IMR-90 (cell line): ENCODE data around the gene HLA-DMB. TPM values are rescaled to one million over a fixed set of nuclear protein-coding genes. Genes with fewer than 3 reads are reported as not detected.

Experiments used
- ATAC-seq: fragments of 200-7000 bp; cut with Tn5 transposase; 2 replicates; pipeline ENCODE4 v1.9.1; 2020; ENCODE audit warnings: low read depth, mild to moderate bottlenecking, moderate library complexity
- BruUV-seq: library from RNA; stranded (reverse); fragments of 400-500 nt; replicated peaks from 2 replicates; lab custom pipeline; 2021; lab: Mats Ljungman, UMichigan
- CTCF ChIA-PET: fragments of 300-600 bp; formaldehyde crosslinking; extraction: SDS; loops from one replicate; lab custom pipeline; 2021; ENCODE audit warnings: antibody characterized with exemption; lab: Yijun Ruan, JAX
- POLR2A ChIA-PET: fragments of 300-600 bp; sonication (Branson Sonifier 250); formaldehyde crosslinking; loops from one replicate; lab custom pipeline; 2022; ENCODE audit warnings: antibody characterized with exemption; ENCODE audit not compliant: unreplicated experiment; lab: Charles Lee
- DNase-seq: peaks from one replicate; pipeline ENCODE4 v3.0.0; 2013
- H2AFZ ChIP-seq: replicated peaks from 2 replicates; pipeline ENCODE3; 2013; ENCODE audit warnings: low read length, mild to moderate bottlenecking; ENCODE audit not compliant: poor library complexity
- H2AK5ac ChIP-seq: 2 replicates; pipeline ENCODE4 v1.6.1; 2013; ENCODE audit warnings: low read depth, low read length, inconsistent platforms
- H2AK9ac ChIP-seq: replicated peaks from 2 replicates; pipeline ENCODE3; 2013; ENCODE audit warnings: mild to moderate bottlenecking, low read depth, low read length, moderate library complexity; ENCODE audit not compliant: poor library complexity
- H2BK120ac ChIP-seq: 2 replicates; pipeline ENCODE4 v1.6.1; 2013; ENCODE audit warnings: low read depth, low read length, inconsistent platforms
- H2BK15ac ChIP-seq: 3 replicates; pipeline ENCODE4 v1.6.1; 2013; ENCODE audit warnings: low read depth, low read length, inconsistent platforms
- H2BK20ac ChIP-seq: 2 replicates; pipeline ENCODE4 v1.6.1; 2013; ENCODE audit warnings: low read depth, mild to moderate bottlenecking, inconsistent platforms, low read length, moderate library complexity
- H2BK5ac ChIP-seq: 2 replicates; pipeline ENCODE4 v1.6.1; 2013; ENCODE audit warnings: mild to moderate bottlenecking, low read depth, low read length, inconsistent platforms; ENCODE audit not compliant: poor library complexity, severe bottlenecking
- H3K14ac ChIP-seq: replicated peaks from 2 replicates; pipeline ENCODE4 v1.6.1; 2013; ENCODE audit warnings: low read depth, low read length, inconsistent platforms
- H3K18ac ChIP-seq: 2 replicates; pipeline ENCODE4 v1.6.1; 2013; ENCODE audit warnings: low read depth, low read length, control low read depth
- H3K23ac ChIP-seq: 2 replicates; pipeline ENCODE4 v1.6.1; 2013; ENCODE audit warnings: low read depth, low read length, inconsistent platforms
- H3K27ac ChIP-seq: 2 replicates; pipeline ENCODE4 v1.5.1; 2013; ENCODE audit warnings: mild to moderate bottlenecking, control low read depth, low read length; ENCODE audit not compliant: insufficient read depth
- H3K27me3 ChIP-seq: 2 replicates; pipeline ENCODE4 v1.6.1; 2013; ENCODE audit warnings: low read length; ENCODE audit not compliant: control insufficient read depth, insufficient read depth
- H3K36me3 ChIP-seq: 2 replicates; pipeline ENCODE4 v1.6.1; 2013; ENCODE audit warnings: low read length, mixed read lengths; ENCODE audit not compliant: control insufficient read depth, insufficient read depth
- H3K4ac ChIP-seq: 2 replicates; pipeline ENCODE4 v1.6.1; 2013; ENCODE audit warnings: low read depth, low read length, inconsistent platforms
- H3K4me1 ChIP-seq: 2 replicates; pipeline ENCODE4 v1.6.1; 2013; ENCODE audit warnings: low read length, mixed read lengths; ENCODE audit not compliant: control insufficient read depth, insufficient read depth
- H3K4me2 ChIP-seq: 2 replicates; pipeline ENCODE4 v1.6.1; 2013; ENCODE audit warnings: low read depth, mild to moderate bottlenecking, control low read depth, low read length, moderate library complexity
- H3K4me3 ChIP-seq: 2 replicates; pipeline ENCODE4 v1.5.1; 2013; ENCODE audit warnings: low read depth, mild to moderate bottlenecking, control low read depth, low read length, moderate library complexity; ENCODE audit not compliant: insufficient read depth
- H3K56ac ChIP-seq: 2 replicates; pipeline ENCODE4 v1.6.1; 2013; ENCODE audit warnings: low read length, inconsistent platforms; ENCODE audit not compliant: insufficient read depth; ENCODE audit errors: extremely low read depth
- H3K79me1 ChIP-seq, 2 experiments: 2 replicates each; pipeline ENCODE4 v1.6.1; 2013; ENCODE audit warnings: low read length in 2 of 2, inconsistent platforms in 1 of 2, low read depth in 1 of 2
- H3K9ac ChIP-seq: 2 replicates; pipeline ENCODE4 v1.6.1; 2013; ENCODE audit warnings: low read depth, low read length, control low read depth
- H3K9me1 ChIP-seq: 2 replicates; pipeline ENCODE4 v1.6.1; 2013; ENCODE audit warnings: low read length, inconsistent platforms; ENCODE audit not compliant: insufficient read depth
- H3K9me3 ChIP-seq: 2 replicates; pipeline ENCODE4 v1.6.1; 2013; ENCODE audit warnings: low read length; ENCODE audit not compliant: control insufficient read depth, insufficient read depth
- H4K20me1 ChIP-seq: 2 replicates; pipeline ENCODE4 v1.6.1; 2013; ENCODE audit warnings: low read length, inconsistent platforms; ENCODE audit not compliant: insufficient read depth
- H4K5ac ChIP-seq: 2 replicates; pipeline ENCODE4 v1.6.1; 2013; ENCODE audit warnings: mild to moderate bottlenecking, low read depth, low read length, control low read depth
- H4K8ac ChIP-seq, 2 experiments: 2 replicates each; pipeline ENCODE4 v1.6.1; 2013; ENCODE audit warnings: low read depth in 2 of 2, low read length in 2 of 2, control low read depth in 1 of 2, inconsistent platforms in 1 of 2
- H4K91ac ChIP-seq: 2 replicates; pipeline ENCODE4 v1.6.1; 2013; ENCODE audit warnings: low read depth, low read length, inconsistent platforms; ENCODE audit not compliant: insufficient read depth
- BHLHE40 ChIP-seq: fragments of 150-350 bp; IDR thresholded peaks from 2 replicates; pipeline ENCODE4 v1.6.1; 2016; ENCODE audit warnings: mild to moderate bottlenecking, low read depth, low read length
- CTCF ChIP-seq: conservative IDR thresholded peaks from 2 replicates; pipeline ENCODE4 v1.5.1; 2012; ENCODE audit warnings: mild to moderate bottlenecking, low read depth, low read length, improper control_type of control experiment
- MAFK ChIP-seq: IDR thresholded peaks from 2 replicates; pipeline ENCODE4 v1.6.1; 2012; ENCODE audit warnings: low read depth, low read length, improper control_type of control experiment
- MXI1 ChIP-seq: IDR thresholded peaks from 2 replicates; pipeline ENCODE4 v1.6.1; 2012; ENCODE audit warnings: low read depth, mild to moderate bottlenecking, low read length, moderate library complexity, borderline replicate concordance
- NFE2L2 ChIP-seq: fragments of 150-350 bp; IDR thresholded peaks from 2 replicates; pipeline ENCODE4 v1.6.1; 2016; ENCODE audit warnings: low read depth, mild to moderate bottlenecking, low read length
- RAD21 ChIP-seq: IDR thresholded peaks from 2 replicates; pipeline ENCODE4 v1.6.1; 2012; ENCODE audit warnings: low read length, improper control_type of control experiment
- RCOR1 ChIP-seq: IDR thresholded peaks from 2 replicates; pipeline ENCODE4 v1.6.1; 2012; ENCODE audit warnings: mild to moderate bottlenecking, low read length, improper control_type of control experiment; ENCODE audit not compliant: insufficient replicate concordance
- RFX5 ChIP-seq: IDR thresholded peaks from 2 replicates; pipeline ENCODE4 v1.8.0; 2012; ENCODE audit warnings: low read depth, mild to moderate bottlenecking, low read length, moderate library complexity
- WGBS, 2 experiments: methylation state at CpG; one replicate each; pipeline versions ENCODE4 v1.1.5 to v1.1.7; 2013; ENCODE audit warnings: missing lambda C conversion rate in 2 of 2; ENCODE audit not compliant: insufficient read length in 1 of 2; ENCODE audit errors: extremely low coverage in 2 of 2; 5-methylcytosine and 5-hydroxymethylcytosine counted together
- dilution Hi-C: fragments of 300-500 bp; cut with HindIII; formaldehyde crosslinking; loops from one replicate; pipeline ENCODE4 v1.14.3; 2018; ENCODE audit warnings: low sequenced_read_pairs; ENCODE audit not compliant: unreplicated experiment
- in situ Hi-C: fragments of 300-500 bp; cut with MboI; formaldehyde crosslinking; loops from 3 replicates; pipeline ENCODE4 v1.14.3; 2019; ENCODE audit warnings: low sequenced_read_pairs, inconsistent platforms, mixed read lengths
- intact Hi-C: fragments of 100-400 bp; cut with micrococcal nuclease; formaldehyde crosslinking; loops from 2 replicates; pipeline ENCODE4 v1.10.0; 2022
- polyA plus RNA-seq, 3 experiments: library from polyadenylated mRNA; depleted of rRNA; stranded (reverse); fragments of >200 nt; gene quantifications; 2 replicates each; pipeline ENCODE4 v1.2.3, GENCODE V29; 2012; ENCODE audit warnings: low replicate concordance in 1 of 3
- total RNA-seq: library from RNA; depleted of rRNA; stranded (reverse); fragments of >200 nt; gene quantifications from 2 replicates; pipeline ENCODE4 v1.2.3, GENCODE V29; 2012

Gene HLA-DMB
- total and polyA plus RNA-seq, 2 of the 4 experiments (the other 2 are of a cell fraction) = 0.18 to 0.19 TPM

- ATAC-seq = no peak
- ChIA-PET CTCF (no interaction called here), POLR2A (no interaction called here)
Observed at GRCh38 chr6:32989368-32989767, 48.5 kb upstream of the HLA-DMB start.

More at GRCh38 chr6:32989368-32989767, 48.5 kb upstream of the HLA-DMB start:
- H2AK9ac ChIP-seq = no peak overlapping the region
- H3K27ac ChIP-seq = no peak overlapping the region
- H3K4me2 ChIP-seq = no peak overlapping the region
- H3K36me3 ChIP-seq = no peaks in the 10 kb centered on the region
- no peak overlapping the region for H2BK5ac ChIP-seq
- H3K14ac ChIP-seq = no peak overlapping the region
- H3K4ac ChIP-seq = no peak overlapping the region
- H2AFZ ChIP-seq = no peak overlapping the region
- H3K27me3 ChIP-seq = peaks cover 15% of the 10 kb centered on the region
- TF ChIP-seq MAFK (no peak), RAD21 (no peak), MXI1 (no peak), RCOR1 (no peak), NFE2L2 (no peak), BHLHE40 (no peak), CTCF (no peak), RFX5 (no peak)
- H3K79me1 ChIP-seq = no peaks in the 10 kb centered on the region
- H2BK15ac ChIP-seq = no peak overlapping the region
- no peak overlapping the region for H4K91ac ChIP-seq
- no peak overlapping the region for H2BK20ac ChIP-seq
- no peak overlapping the region for H2BK120ac ChIP-seq
- no peaks in the 10 kb centered on the region for H3K9me3 ChIP-seq
- no peak overlapping the region for H4K5ac ChIP-seq
- H3K56ac ChIP-seq = no peak overlapping the region
- H3K4me3 ChIP-seq = no peak overlapping the region
- H3K23ac ChIP-seq = no peak overlapping the region
- H3K9me1 ChIP-seq = no peaks in the 10 kb centered on the region
- no CpG with 5 or more reads among the region's 1 CpG for WGBS, 2 experiments
- dilution Hi-C loops = no loop called here
- H2AK5ac ChIP-seq = no peak overlapping the region
- in situ Hi-C loops = no loop called here
- no peaks in the 10 kb centered on the region for H3K4me1 ChIP-seq
- no peak overlapping the region for H4K8ac ChIP-seq
- no peak overlapping the region for H3K18ac ChIP-seq
- intact Hi-C loops = no loop called here
- no peak overlapping the region for H3K9ac ChIP-seq
- DNase-seq = no peak
- peaks cover 5% of the 10 kb centered on the region; the same call in 1 of the 2 replicates for H4K20me1 ChIP-seq
- BruUV-seq = no TSS peak
